Loucy (cell line): Measurements from ENCODE around the gene LYSET.

Experiments
- CTCF ChIP-seq: fragments of 200-600 bp; sonication (generic); conservative IDR thresholded peaks from 2 replicates; pipeline ENCODE4 v1.5.1; 2014; ENCODE audit warnings: mild to moderate bottlenecking, antibody characterized with exemption, low read length
- EZH2phosphoT487 ChIP-seq: fragments of 200-600 bp; IDR thresholded peaks from 2 replicates; pipeline ENCODE4 v1.6.1; 2018; ENCODE audit warnings: antibody characterized with exemption, mild to moderate bottlenecking, moderate library complexity, borderline replicate concordance

GRCh38 chr14:93171376-93171775, 13.7 kb upstream of the LYSET start:
- TF ChIP-seq CTCF (no peak), EZH2phosphoT487 (no peak)
